Right lung (tissue), 5 donors: ENCODE results near the gene CLEC18A. TPM values are rescaled to one million over a fixed set of nuclear protein-coding genes. Genes with fewer than 3 reads are reported as not detected.
"Not testable (repeated sequence)": the region's sequence is repeated elsewhere in the genome, so short reads cannot be mapped to it uniquely, and the experiment has no call there.

Experiments used
- DNase-seq, 2 donors: peaks; one replicate each; pipeline ENCODE4 v3.0.0-alpha.2; 2013
- polyA plus RNA-seq, 5 donors: library from polyadenylated mRNA; unstranded; fragments of 120-200 nt; gene quantifications; one replicate each; pipeline versions ENCODE4 v1.2.1 to v1.2.3, GENCODE V29; 2013; ENCODE audit warnings: inconsistent platforms in 1 of 5, low replicate concordance in 1 of 5; ENCODE audit not compliant: insufficient read length in 5 of 5, insufficient read depth in 1 of 5

Gene CLEC18A
- polyA plus RNA-seq, 5 donors = 0.48 to 1.4 (median 0.89) TPM

DNA sequence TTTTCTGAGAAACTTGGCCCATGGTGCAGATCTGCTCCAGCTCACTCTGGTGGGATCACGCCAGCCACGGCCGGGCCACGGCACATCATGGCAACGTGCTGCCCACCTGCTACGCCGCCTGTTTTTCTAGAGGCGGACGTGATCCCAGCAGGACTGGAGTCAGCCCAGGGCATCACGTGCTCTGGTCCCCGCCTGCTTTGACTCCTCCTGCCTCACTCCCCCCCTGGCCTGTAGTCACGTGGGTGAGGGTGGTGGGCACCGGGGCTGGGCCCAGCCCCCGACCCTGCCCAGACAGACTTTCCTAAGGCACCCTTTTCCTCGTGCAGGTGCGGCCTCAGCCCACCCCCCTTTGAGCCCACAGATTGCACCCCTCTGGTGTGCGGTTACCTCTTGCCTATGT lies 723 bp upstream of the CLEC18A start:
- not testable (repeated sequence) for DNase-seq

DNA sequence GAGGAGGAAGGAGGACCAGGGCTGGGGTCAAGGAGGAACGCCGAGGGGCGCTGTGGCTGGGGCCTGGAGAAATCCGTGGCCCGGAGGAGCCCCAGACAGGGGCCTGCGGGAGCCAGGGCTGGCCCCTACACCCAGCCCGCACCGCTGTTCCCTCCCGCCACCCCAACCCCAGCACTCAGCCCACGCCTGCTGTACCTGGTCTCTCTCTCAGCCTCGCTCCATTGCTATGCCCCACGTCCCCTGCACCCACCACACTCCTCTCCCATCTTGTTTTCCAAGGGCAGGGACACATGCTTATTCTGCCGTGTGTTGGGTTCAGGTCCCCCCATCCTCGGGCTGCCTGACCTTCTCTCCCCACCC lies 518 bp downstream of the CLEC18A start:
- DNase-seq = not testable (repeated sequence)

GRCh38 chr16:69952116-69952515 lies 982 bp downstream of the CLEC18A start:
- not testable (repeated sequence) for DNase-seq

DNA sequence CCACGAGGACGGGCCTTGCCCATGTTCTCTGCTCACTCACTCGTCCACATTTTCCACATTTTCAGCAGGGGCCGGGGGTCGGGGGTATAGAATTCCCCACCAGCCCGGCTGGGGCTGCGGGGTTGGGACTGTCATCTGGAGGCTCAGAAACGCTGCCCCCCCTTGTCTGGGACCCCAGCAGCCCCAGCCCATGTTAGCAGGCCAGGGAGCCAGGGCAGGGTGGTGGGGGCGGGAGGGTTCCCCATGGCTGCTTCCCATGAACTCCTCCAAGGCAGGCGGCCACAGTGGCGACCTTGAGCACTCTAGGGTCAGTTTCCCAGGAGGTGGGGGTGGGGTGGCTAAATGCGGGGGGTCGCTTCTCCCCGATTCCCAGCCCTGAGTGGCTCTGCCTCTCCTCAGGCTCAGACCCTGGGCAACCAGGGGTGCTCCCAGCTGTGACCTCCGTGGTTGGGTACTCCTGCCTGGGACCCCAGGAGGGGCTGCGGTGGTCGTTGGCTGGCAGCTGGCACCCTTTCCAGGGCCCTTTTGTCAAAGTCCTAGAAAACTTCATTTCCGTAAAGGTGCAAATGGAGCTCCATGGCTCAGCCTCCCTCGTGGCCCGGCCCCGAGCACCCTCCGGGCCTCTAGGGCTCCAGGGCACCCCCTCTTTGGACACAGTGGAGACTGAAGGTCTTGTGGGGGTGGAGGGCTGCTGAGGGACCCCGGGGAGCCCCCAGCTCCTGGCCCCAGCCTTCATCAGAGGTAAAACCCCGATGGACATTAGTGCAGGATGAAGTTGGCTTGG lies 1.6 kb downstream of the CLEC18A start:
- DNase-seq = not testable (repeated sequence)

DNA sequence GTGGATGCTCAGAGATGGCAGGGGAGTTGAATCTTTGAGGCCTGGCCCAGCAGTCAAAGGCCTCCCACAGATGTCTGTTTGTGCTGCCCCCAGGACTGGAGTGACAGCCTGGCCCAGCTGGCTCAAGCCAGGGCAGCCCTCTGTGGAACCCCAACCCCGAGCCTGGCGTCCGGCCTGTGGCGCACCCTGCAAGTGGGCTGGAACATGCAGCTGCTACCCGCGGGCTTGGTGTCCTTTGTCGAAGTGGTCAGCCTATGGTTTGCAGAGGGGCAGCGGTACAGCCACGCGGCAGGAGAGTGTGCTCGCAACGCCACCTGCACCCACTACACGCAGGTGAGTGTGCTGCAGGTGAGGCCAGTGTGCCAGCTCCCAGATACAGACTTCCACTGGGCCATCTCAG lies 3.1 kb downstream of the CLEC18A start:
- DNase-seq = not testable (repeated sequence)

GRCh38 chr16:69963312-69963711 lies 12.2 kb downstream of the CLEC18A start:
- DNase-seq = not testable (repeated sequence)

GRCh38 chr16:69964960-69965660 lies 14.0 kb downstream of the CLEC18A start:
- peak in 1 of 2 donors; percentile 52 for DNase-seq

DNA sequence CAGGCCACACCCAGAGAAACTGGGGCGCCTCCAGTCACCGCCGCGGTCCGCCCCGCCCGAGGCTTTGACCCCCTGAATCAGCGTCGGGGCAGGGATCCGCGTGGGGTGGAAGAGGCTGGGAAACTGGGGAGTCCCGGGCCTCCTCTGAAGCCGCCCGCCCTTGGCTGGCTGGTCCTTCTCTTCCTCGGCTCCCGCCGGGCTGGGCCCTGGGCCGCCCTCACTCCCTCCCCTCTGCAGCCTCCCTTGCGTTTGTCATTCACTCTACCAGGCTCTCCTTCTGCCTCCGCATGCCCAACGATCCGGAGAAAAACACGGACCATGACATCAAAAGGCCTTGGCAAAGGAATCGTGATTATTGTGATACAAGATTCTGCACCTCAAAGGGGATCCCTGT lies 14.5 kb downstream of the CLEC18A start:
- DNase-seq = not testable (repeated sequence)

DNA sequence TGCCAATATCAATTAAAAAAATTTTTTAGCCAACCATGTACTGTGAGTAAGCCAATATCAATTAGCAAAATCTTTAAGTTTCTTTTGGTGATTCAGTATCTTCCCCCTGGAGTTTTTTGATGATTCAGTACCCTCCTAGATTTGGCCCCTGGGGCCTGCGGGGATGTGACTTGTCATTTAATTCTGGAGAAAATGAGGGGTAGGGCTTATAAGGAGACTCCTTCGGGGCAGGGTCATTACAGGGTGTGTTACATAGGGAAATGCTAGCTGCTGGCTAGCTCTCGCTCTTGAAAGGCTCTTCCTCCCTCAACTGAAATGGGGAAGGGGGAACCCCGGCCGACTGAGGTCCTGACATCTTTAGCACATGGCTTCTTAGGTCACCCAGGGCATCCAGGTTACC lies 16.6 kb downstream of the CLEC18A start:
- DNase-seq = not testable (repeated sequence)

GRCh38 chr16:69968125-69968524 lies 17.0 kb downstream of the CLEC18A start:
- DNase-seq = not testable (repeated sequence)

GRCh38 chr16:69969657-69970056 lies 18.5 kb downstream of the CLEC18A start:
- not testable (repeated sequence) for DNase-seq

DNA sequence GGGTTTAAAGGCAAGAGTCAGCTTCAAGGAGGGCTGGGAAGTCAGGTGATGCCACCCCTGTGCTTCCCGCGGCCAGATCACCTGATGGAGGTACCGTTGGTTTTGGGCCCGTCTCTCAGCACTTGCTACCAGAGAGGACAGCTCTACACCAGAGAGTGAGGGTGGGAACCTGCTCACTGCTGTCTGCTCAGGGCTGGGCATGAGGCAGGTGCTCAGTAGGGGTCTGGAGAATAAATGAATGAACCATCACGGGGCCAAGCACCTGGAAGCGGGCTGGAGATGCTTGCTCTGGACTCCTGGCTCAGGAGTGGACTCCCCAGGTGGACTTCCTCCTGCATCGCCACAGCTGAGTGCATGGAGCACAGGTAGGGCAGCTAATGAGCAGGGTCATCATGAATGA lies 21.0 kb downstream of the CLEC18A start:
- not testable (repeated sequence) for DNase-seq

GRCh38 chr16:69972935-69973334 lies 21.8 kb downstream of the CLEC18A start:
- not testable (repeated sequence) for DNase-seq

DNA sequence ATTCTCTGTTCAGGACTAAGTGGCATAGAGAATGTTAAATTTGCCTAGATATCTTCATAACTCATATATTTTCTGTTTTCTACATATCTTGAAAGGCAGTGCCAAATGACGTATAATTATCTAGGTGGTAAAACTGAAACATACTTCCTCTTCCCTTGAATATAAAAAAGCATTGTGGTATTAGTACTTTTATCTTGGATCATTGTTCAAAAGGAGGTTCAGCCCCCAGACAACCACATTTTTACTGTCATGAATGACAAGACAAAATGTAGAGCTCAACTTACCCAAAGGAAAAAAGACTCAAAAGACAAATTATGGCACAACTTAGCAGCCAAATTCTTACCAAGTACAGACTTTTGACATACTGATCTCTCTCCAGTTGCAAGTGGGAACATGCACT lies 34.1 kb downstream of the CLEC18A start:
- DNase-seq = not testable (repeated sequence)

- DNase-seq = not testable (repeated sequence)
These were observed 46.8 kb downstream of the CLEC18A start for GRCh38 chr16:69997956-69998355.

DNA sequence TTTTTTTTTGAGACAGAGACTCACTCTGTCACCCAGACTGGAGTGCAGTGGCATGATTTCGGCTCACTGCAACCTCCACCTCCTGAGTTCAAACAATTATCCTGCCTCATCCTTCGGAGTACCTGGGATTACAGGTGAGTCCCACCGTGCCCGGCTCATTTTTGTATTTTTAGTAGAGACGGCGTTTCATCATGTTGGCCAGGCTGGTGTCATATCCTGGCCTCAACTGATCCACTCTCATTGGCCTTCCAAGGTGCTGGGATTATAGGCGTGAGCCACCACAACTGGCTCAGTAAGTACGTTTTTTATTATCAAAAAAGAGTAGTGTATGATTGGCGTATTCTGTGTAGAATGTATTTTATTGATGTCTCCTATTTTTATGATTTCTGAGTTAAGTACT lies 48.7 kb downstream of the CLEC18A start:
- not testable (repeated sequence) for DNase-seq

DNA sequence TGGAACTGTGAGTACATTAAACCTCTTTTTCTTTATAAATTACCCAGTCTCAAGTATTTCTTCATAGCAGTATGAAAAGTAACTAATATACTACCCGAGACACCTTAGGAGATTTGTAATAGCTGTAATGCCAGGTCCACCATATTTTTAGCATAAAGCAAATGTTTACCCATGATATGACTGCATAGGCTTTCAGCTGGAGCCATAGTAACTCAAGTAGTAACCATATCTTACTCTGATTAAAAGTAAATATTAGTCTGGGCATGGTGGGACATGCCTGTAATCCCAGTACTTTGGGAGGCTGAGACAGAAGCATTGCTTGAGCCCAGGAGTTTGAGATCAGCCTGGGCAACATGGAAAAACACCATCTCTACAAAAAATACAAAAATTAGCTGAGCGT lies 52.4 kb downstream of the CLEC18A start:
- not testable (repeated sequence) for DNase-seq

GRCh38 chr16:70008604-70009003 lies 57.5 kb downstream of the CLEC18A start:
- not testable (repeated sequence) for DNase-seq

- DNase-seq = not testable (repeated sequence)
These were observed 59.5 kb downstream of the CLEC18A start for GRCh38 chr16:70010615-70011014.

- not testable (repeated sequence) for DNase-seq
These were observed 60.0 kb downstream of the CLEC18A start for GRCh38 chr16:70011120-70011519.

- not testable (repeated sequence) for DNase-seq
These were observed 61.2 kb downstream of the CLEC18A start for GRCh38 chr16:70012354-70012753.

GRCh38 chr16:70012951-70013350 lies 61.8 kb downstream of the CLEC18A start:
- not testable (repeated sequence) for DNase-seq
